B cell (primary cell): Measurements from ENCODE around the gene AOAH. TPM values are rescaled to one million over a fixed set of nuclear protein-coding genes. Genes with fewer than 3 reads are reported as not detected.

Experiments used
- ATAC-seq: fragments of 200-7000 bp; cut with Tn5 transposase; one replicate; pipeline ENCODE4 v1.10.0; 2021; ENCODE audit warnings: low read depth, mild to moderate bottlenecking, moderate number of reproducible peaks, moderate library complexity
- CTCF ChIA-PET: fragments of 350-600 bp; sonication (Branson Sonifier 250); formaldehyde crosslinking; loops from one replicate; lab custom pipeline; 2021; ENCODE audit warnings: antibody characterized with exemption, inconsistent platforms; lab: Charles Lee
- POLR2A ChIA-PET: fragments of 350-600 bp; sonication (Branson Sonifier 250); formaldehyde crosslinking; loops from one replicate; lab custom pipeline; 2021; ENCODE audit warnings: antibody characterized with exemption; lab: Charles Lee
- DNase-seq: peaks from one replicate; pipeline ENCODE4 v3.0.0; 2013
- H2AFZ ChIP-seq: 2 replicates; pipeline ENCODE4 v1.6.1; 2012; ENCODE audit warnings: mild to moderate bottlenecking, low read depth, low read length; ENCODE audit not compliant: insufficient read depth, poor library complexity, severe bottlenecking
- H3K27ac ChIP-seq, 2 donors: 1 replicate in 1 of 2; 2 replicates in 1 of 2; pipeline ENCODE4 v1.5.1; 2012 to 2013; ENCODE audit warnings: low read length in 2 of 2, mild to moderate bottlenecking in 2 of 2, moderate library complexity in 1 of 2
- H3K27me3 ChIP-seq, 4 experiments: fragments of 200-600 bp in 1 of 4; sonication (generic) in 1 of 4; replicated peaks in 1 of 4; 1 replicate in 2 of 4; 2 replicates in 2 of 4; pipeline versions ENCODE4 v1.6.1 to v1.7.0; 2013 to 2016; ENCODE audit warnings: low read length in 3 of 4, mild to moderate bottlenecking in 2 of 4, mixed read lengths in 1 of 4, moderate library complexity in 1 of 4; ENCODE audit not compliant: insufficient read depth in 4 of 4, control insufficient read depth in 3 of 4; ENCODE audit errors: control extremely low read depth in 1 of 4
- H3K36me3 ChIP-seq, 2 experiments: replicated peaks in 1 of 2; 1 replicate in 1 of 2; 2 replicates in 1 of 2; pipeline versions ENCODE4 v1.6.1 to v1.7.1; 2013; ENCODE audit warnings: low read length in 1 of 2; ENCODE audit not compliant: insufficient read depth in 2 of 2, control insufficient read depth in 1 of 2; ENCODE audit errors: control extremely low read depth in 1 of 2, extremely low read depth in 1 of 2
- H3K4me1 ChIP-seq, 2 donors: fragments of 200-600 bp in 1 of 2; sonication (generic) in 1 of 2; 1 replicate in 1 of 2; 2 replicates in 1 of 2; pipeline versions ENCODE4 v1.5.1 to v1.6.1; 2013 to 2017; ENCODE audit warnings: low read length in 2 of 2; ENCODE audit not compliant: control insufficient read depth in 2 of 2, insufficient read depth in 2 of 2
- H3K4me2 ChIP-seq: replicated peaks from 2 replicates; pipeline ENCODE3; 2012; ENCODE audit warnings: mild to moderate bottlenecking, low read depth, low read length; ENCODE audit not compliant: poor library complexity, severe bottlenecking
- H3K4me3 ChIP-seq, 5 experiments: fragments of 200-600 bp in 1 of 5; sonication (generic) in 1 of 5; 1 replicate in 3 of 5; 2 replicates in 2 of 5; pipeline versions ENCODE4 v1.5.1 to v1.7.0; 2011 to 2016; ENCODE audit warnings: low read length in 4 of 5, mild to moderate bottlenecking in 4 of 5, low read depth in 2 of 5, control low read depth in 1 of 5, moderate library complexity in 1 of 5; ENCODE audit not compliant: insufficient read depth in 1 of 5; ENCODE audit errors: control extremely low read depth in 1 of 5, extremely low read depth in 1 of 5
- H3K79me2 ChIP-seq: fragments of 200-600 bp; sonication (generic); one replicate; pipeline ENCODE4 v1.6.0; 2016; ENCODE audit warnings: low read length; ENCODE audit not compliant: control insufficient read depth, insufficient read depth
- H3K9ac ChIP-seq: fragments of 200-600 bp; sonication (generic); 2 replicates; pipeline ENCODE4 v1.6.1; 2017; ENCODE audit warnings: mild to moderate bottlenecking, low read length, moderate library complexity
- H3K9me3 ChIP-seq, 3 donors: one replicate each; pipeline versions ENCODE4 v1.6.1 to v1.7.1; 2013; ENCODE audit warnings: low read length in 2 of 3; ENCODE audit not compliant: control insufficient read depth in 2 of 3, insufficient read depth in 1 of 3; ENCODE audit errors: control extremely low read depth in 1 of 3
- H4K20me1 ChIP-seq: 2 replicates; pipeline ENCODE4 v1.6.0; 2012; ENCODE audit warnings: mild to moderate bottlenecking, low read length; ENCODE audit not compliant: insufficient read depth, control insufficient read depth, poor library complexity, severe bottlenecking
- H3K27ac Mint-ChIP-seq: one replicate; pipeline ENCODE4 v1.8.0; 2021; ENCODE audit warnings: mixed read lengths
- H3K27me3 Mint-ChIP-seq: one replicate; pipeline ENCODE4 v1.8.0; 2021; ENCODE audit warnings: mixed read lengths
- H3K4me1 Mint-ChIP-seq: one replicate; pipeline ENCODE4 v1.8.0; 2021; ENCODE audit warnings: mixed read lengths
- H3K4me3 Mint-ChIP-seq: one replicate; pipeline ENCODE4 v1.8.0; 2021; ENCODE audit warnings: mixed read lengths
- H3K9me3 Mint-ChIP-seq: one replicate; pipeline ENCODE4 v1.8.0; 2022; ENCODE audit warnings: mixed read lengths; ENCODE audit not compliant: insufficient read depth
- EZH2 ChIP-seq: IDR thresholded peaks from 2 replicates; pipeline ENCODE4 v1.6.1; 2012; ENCODE audit warnings: borderline replicate concordance, low read depth, mild to moderate bottlenecking, moderate library complexity, low read length; ENCODE audit not compliant: insufficient read depth, poor library complexity, severe bottlenecking
- WGBS: methylation state at CpG from one replicate; pipeline ENCODE4 v1.1.5; 2013; ENCODE audit warnings: missing lambda C conversion rate; ENCODE audit not compliant: insufficient coverage; 5-methylcytosine and 5-hydroxymethylcytosine counted together
- intact Hi-C: fragments of 100-400 bp; cut with micrococcal nuclease; formaldehyde crosslinking; loops from one replicate; pipeline ENCODE4 v1.10.0; 2022
- polyA plus RNA-seq: library from polyadenylated mRNA; depleted of rRNA; stranded (reverse); fragments of >200 nt; gene quantifications from 2 replicates; pipeline ENCODE4 v1.2.3, GENCODE V29; 2012
- total RNA-seq, 2 donors: library from RNA; stranded (reverse); fragments of 120-200 nt in 1 of 2; gene quantifications; 1 replicate in 1 of 2; 2 replicates in 1 of 2; pipeline versions ENCODE4 v1.2.3 to v1.2.4, GENCODE V29; 2013 to 2022
- TF ChIP-seq, protein P1 (sequence below): fragments of 200-600 bp; IDR thresholded peaks from one replicate; pipeline ENCODE4 v1.8.0; 2022; ENCODE audit warnings: antibody characterized with exemption, mild to moderate bottlenecking

AOAH gene
- total and polyA plus RNA-seq, 2 donors (not counting 1 experiment from before 2014, with no cell fraction given) = 2.6 to 5.0 TPM

DNA sequence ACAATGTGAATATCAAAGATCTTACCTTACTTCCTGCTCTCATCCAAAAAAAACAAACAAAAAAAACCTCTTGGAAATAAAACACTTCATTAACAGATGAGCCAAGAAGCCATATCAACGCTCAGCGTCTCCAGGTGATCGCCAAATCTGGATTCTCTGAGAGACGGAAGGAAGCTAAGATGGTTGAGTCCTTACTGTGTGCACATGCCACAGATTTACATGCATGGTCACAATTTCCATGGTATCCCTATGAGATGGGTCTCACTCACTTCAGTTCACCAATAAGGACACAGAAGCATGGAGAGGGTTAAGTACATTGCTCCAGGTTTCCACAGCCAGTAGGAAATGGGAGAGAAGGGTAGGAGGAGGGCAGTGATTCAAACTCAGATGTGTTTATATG, 1.0 kb downstream of the AOAH start:
- intact Hi-C loops = no loop called here
- ChIA-PET POLR2A (no interaction called here), CTCF (no interaction called here)
- TF ChIP-seq EZH2 = no peak
- TF ChIP-seq, protein P1, sequence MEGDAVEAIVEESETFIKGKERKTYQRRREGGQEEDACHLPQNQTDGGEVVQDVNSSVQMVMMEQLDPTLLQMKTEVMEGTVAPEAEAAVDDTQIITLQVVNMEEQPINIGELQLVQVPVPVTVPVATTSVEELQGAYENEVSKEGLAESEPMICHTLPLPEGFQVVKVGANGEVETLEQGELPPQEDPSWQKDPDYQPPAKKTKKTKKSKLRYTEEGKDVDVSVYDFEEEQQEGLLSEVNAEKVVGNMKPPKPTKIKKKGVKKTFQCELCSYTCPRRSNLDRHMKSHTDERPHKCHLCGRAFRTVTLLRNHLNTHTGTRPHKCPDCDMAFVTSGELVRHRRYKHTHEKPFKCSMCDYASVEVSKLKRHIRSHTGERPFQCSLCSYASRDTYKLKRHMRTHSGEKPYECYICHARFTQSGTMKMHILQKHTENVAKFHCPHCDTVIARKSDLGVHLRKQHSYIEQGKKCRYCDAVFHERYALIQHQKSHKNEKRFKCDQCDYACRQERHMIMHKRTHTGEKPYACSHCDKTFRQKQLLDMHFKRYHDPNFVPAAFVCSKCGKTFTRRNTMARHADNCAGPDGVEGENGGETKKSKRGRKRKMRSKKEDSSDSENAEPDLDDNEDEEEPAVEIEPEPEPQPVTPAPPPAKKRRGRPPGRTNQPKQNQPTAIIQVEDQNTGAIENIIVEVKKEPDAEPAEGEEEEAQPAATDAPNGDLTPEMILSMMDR = no peak
- Mint-ChIP-seq H3K27ac (peak overlapping the region; percentile 10), H3K4me3 (peak overlapping the region; percentile 60), H3K4me1 (peaks cover 27% of the 10 kb centered on the region), H3K9me3 (no peaks in the 10 kb centered on the region), H3K27me3 (no peaks in the 10 kb centered on the region)
- Histone ChIP-seq H4K20me1 (no peaks in the 10 kb centered on the region), H3K4me2 (no peak overlapping the region), H3K4me1 (peaks cover 11 to 17% of the 10 kb centered on the region in 2 donors), H3K4me3 (peak overlapping the region in 1 of 5 experiments; percentile 71), H3K27ac (no peak overlapping the region), H3K36me3 (no peaks in the 10 kb centered on the region), H3K27me3 (no peaks in the 10 kb centered on the region), H3K9me3 (no peaks in the 10 kb centered on the region), H2AFZ (no peak overlapping the region), H3K79me2 (no peaks in the 10 kb centered on the region), H3K9ac (no peak overlapping the region)
- no peak for DNase-seq
- ATAC-seq = no peak
- 94% methylated on average over 4 of the region's 4 CpGs for WGBS

DNA sequence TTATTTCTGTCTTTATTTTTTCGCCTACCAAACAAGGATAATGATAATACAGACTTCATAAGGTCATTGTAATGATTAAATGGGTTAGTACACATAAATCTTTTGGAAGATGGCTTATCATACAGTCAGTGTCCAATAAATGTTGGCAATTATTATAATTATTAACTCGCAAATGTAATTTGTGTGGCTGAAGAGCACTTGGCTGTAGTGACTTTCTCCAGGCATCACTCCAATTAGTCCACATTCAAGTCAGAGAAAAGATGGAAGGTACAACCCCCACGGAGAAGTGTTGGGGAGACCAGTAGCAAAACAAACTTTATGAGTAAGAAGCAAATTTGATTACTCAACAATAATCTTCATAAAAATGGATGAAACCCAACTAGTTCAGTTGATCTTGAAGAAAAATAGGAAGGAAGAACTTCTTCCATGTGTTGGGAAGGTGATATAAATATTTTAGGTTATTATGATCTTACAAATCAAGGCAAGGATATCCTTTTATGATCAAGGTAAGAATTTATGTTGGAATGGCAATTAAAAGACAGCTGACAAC, 5.1 kb downstream of the AOAH start:
- H3K9ac ChIP-seq = no peak overlapping the region
- H2AFZ ChIP-seq = no peak overlapping the region
- DNase-seq (no peak), ATAC-seq (no peak)
- H3K27me3 ChIP-seq = no peaks in the 10 kb centered on the region
- no peaks in the 10 kb centered on the region for H4K20me1 ChIP-seq
- peaks cover 18% of the 10 kb centered on the region for H3K4me1 Mint-ChIP-seq
- no peaks in the 10 kb centered on the region for H3K27me3 Mint-ChIP-seq
- H3K27ac Mint-ChIP-seq = no peak overlapping the region
- no peak overlapping the region for H3K4me2 ChIP-seq
- H3K4me1 ChIP-seq = peaks cover 4% of the 10 kb centered on the region in 2 donors
- no peak overlapping the region for H3K4me3 ChIP-seq
- ChIA-PET POLR2A (interaction anchor here (0.7 kb wide), 1 partner anchor 50 kb away, joined by 3 read pairs; no protein-coding TSS in a partner anchor), CTCF (interaction anchor here (0.7 kb wide), 1 partner anchor 11 kb away, joined by 10 read pairs; no protein-coding TSS in a partner anchor)
- H3K27ac ChIP-seq = no peak overlapping the region
- H3K4me3 Mint-ChIP-seq = no peak overlapping the region
- TF ChIP-seq EZH2 = no peak
- TF ChIP-seq, protein P1 = no peak
- intact Hi-C loops = no loop called here
- H3K9me3 Mint-ChIP-seq = no peaks in the 10 kb centered on the region
- no peaks in the 10 kb centered on the region for H3K79me2 ChIP-seq
- H3K9me3 ChIP-seq = no peaks in the 10 kb centered on the region
- H3K36me3 ChIP-seq = no peaks in the 10 kb centered on the region
- no CpG with 5 or more reads among the region's 3 CpGs for WGBS
